WI38 (cell line): ENCODE data around the gene LHCGR.
"Not testable (repeated sequence)": the region's sequence is repeated elsewhere in the genome, so short reads cannot be mapped to it uniquely, and the experiment has no call there.

Experiments
- H3K4me3 ChIP-seq: 2 replicates; pipeline ENCODE4 v1.5.1; 2011; ENCODE audit warnings: low read depth, mild to moderate bottlenecking, control low read depth, low read length
- TF ChIP-seq, protein P1 (sequence below): IDR thresholded peaks from 2 replicates; pipeline ENCODE4 v1.5.1; 2012; ENCODE audit warnings: low read depth, mild to moderate bottlenecking, control low read depth, low read length

LHCGR gene

GRCh38 chr2:48709096-48710034 is 46.2 kb downstream of the LHCGR start:
- H3K4me3 ChIP-seq = no peak overlapping the region
- TF ChIP-seq, protein P1, sequence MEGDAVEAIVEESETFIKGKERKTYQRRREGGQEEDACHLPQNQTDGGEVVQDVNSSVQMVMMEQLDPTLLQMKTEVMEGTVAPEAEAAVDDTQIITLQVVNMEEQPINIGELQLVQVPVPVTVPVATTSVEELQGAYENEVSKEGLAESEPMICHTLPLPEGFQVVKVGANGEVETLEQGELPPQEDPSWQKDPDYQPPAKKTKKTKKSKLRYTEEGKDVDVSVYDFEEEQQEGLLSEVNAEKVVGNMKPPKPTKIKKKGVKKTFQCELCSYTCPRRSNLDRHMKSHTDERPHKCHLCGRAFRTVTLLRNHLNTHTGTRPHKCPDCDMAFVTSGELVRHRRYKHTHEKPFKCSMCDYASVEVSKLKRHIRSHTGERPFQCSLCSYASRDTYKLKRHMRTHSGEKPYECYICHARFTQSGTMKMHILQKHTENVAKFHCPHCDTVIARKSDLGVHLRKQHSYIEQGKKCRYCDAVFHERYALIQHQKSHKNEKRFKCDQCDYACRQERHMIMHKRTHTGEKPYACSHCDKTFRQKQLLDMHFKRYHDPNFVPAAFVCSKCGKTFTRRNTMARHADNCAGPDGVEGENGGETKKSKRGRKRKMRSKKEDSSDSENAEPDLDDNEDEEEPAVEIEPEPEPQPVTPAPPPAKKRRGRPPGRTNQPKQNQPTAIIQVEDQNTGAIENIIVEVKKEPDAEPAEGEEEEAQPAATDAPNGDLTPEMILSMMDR = no peak

DNA sequence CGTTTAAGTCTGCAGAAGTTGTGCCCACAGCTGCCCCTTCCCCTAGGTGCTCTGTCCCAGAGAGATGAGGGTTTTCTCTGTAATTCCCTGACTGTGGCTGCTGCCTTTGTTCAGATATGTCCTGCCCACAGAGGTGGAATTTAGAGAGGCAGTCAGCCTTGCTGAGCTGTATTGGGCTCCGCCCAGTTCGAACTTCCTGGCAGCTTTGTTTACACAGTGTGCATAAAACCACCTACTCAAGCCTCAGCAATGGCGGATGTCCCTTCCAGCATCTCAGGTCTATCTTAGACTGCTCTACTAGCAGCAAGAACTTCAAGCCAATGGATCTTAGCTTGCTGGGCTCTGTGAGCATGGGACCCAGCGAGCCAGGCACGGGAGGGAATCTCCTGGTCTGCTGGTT is 48.1 kb downstream of the LHCGR start:
- H3K4me3 ChIP-seq = no peak overlapping the region
- TF ChIP-seq, protein P1 = no peak

GRCh38 chr2:48703621-48704020 is 51.9 kb downstream of the LHCGR start:
- not testable (repeated sequence) for H3K4me3 ChIP-seq

DNA sequence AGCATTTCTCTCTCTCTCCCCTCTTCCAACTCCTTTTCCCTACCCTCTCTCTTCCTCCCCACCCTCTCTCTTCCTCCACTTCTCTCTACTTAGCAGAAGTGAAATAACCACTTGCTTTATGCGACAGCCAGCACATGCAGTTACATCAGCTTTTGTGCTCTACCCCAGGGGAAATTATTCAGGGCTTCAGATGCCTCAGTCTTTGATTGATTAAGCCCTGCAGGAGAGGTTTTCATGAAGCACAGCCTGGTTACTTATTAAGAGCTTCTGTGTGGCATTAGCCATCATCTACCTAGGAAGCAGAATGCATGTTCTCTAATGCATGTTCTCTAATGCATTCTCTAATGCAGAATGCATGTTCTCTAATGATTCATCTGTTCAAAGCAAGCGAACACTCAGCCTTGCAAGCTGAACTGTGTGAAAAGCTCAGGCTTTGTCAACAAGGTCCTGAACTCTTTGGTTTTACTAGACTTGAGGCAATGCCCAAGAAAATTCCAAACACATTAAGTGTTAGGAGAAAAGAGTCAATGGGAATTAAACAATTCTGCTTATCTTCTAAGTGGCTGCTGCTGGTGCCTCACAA is 56.1 kb downstream of the LHCGR start:
- no peak overlapping the region for H3K4me3 ChIP-seq
- TF ChIP-seq, protein P1 = no peak

DNA sequence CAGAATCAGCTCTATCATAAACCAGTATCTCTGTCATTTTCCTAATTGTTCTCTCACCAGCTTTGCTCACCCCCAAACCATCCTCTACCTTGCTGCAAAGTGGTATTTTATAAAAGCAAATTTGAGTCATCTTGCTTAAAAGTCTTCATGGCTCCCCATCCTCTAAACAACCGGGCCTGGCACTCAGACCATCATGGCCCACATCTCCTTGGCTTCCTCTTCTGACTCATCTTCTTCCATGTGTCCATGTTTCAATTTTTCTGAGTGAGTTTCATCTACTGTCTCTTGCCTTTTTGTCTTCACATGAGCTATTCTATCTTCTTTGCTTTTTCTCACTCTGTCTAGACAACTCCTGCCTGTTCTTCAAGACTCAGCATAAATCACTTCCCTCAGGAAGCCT is 58.6 kb downstream of the LHCGR start:
- no peak overlapping the region for H3K4me3 ChIP-seq
- TF ChIP-seq, protein P1 = no peak

- no peak overlapping the region for H3K4me3 ChIP-seq
- TF ChIP-seq, protein P1 = no peak
Measured at GRCh38 chr2:48695991-48696390, 59.5 kb downstream of the LHCGR start.

DNA sequence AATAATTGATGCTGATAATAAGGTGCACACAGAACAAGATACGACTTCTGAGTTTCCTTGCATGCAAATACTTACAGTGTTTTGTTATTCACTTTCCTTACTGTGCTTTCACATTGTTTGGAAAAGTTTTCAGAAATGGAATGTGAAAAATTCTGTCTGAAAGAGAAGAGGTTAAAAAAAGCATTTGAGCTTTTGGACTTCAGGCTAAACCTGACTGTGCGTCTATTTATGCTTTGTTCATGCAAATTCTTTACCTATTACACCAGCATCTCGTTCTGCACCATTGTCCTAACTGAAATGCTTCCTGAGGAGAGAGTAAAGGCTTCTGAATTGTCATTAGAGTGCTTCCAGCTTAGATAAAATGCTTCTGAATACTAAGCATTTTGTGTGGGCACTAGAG is 61.4 kb downstream of the LHCGR start:
- no peak overlapping the region for H3K4me3 ChIP-seq
- TF ChIP-seq, protein P1 = no peak
